Nephron progenitor cell (in vitro differentiated cells): ENCODE measurements around the gene SNED1.

Experiments used
- DNase-seq: peaks from one replicate; pipeline ENCODE4 v3.0.0; 2021
- H3K27ac Mint-ChIP-seq: 2 replicates; pipeline ENCODE4 v1.8.0; 2021; ENCODE audit warnings: mild to moderate bottlenecking, moderate library complexity, mixed read lengths
- H3K27me3 Mint-ChIP-seq: 2 replicates; pipeline ENCODE4 v1.8.0; 2021; ENCODE audit warnings: mild to moderate bottlenecking, low read depth, mixed read lengths; ENCODE audit not compliant: poor library complexity
- H3K36me3 Mint-ChIP-seq: 2 replicates; pipeline ENCODE4 v1.8.0; 2021; ENCODE audit warnings: low read depth, mixed read lengths
- H3K4me1 Mint-ChIP-seq: 2 replicates; pipeline ENCODE4 v1.8.0; 2021; ENCODE audit warnings: mixed read lengths
- H3K4me3 Mint-ChIP-seq: 2 replicates; pipeline ENCODE4 v1.8.0; 2021; ENCODE audit warnings: mild to moderate bottlenecking, moderate library complexity, mixed read lengths
- H3K9me3 Mint-ChIP-seq: 2 replicates; pipeline ENCODE4 v1.8.0; 2021; ENCODE audit warnings: mild to moderate bottlenecking, moderate library complexity, mixed read lengths
- CTCF ChIP-seq: fragments of 200-600 bp; sonication (generic); IDR thresholded peaks from 2 replicates; pipeline ENCODE4 v1.5.0; 2021; ENCODE audit warnings: antibody characterized with exemption

SNED1 gene

GRCh38 chr2:241109210-241110088 lies 111.0 kb downstream of the SNED1 start:
- no peaks in the 10 kb centered on the region for H3K9me3 Mint-ChIP-seq
- TF ChIP-seq CTCF: no peak
- no peaks in the 10 kb centered on the region for H3K4me1 Mint-ChIP-seq
- H3K36me3 Mint-ChIP-seq: peaks cover 9% of the 10 kb centered on the region
- peak overlapping the region; percentile 43 for H3K27ac Mint-ChIP-seq
- H3K4me3 Mint-ChIP-seq: no peak overlapping the region
- DNase-seq: no peak
- peaks cover 3% of the 10 kb centered on the region for H3K27me3 Mint-ChIP-seq

GRCh38 chr2:241110089-241110606 lies 111.7 kb downstream of the SNED1 start:
- no peak overlapping the region for H3K4me3 Mint-ChIP-seq
- no peak for TF ChIP-seq CTCF
- peaks cover 3% of the 10 kb centered on the region for H3K27me3 Mint-ChIP-seq
- DNase-seq: no peak
- H3K9me3 Mint-ChIP-seq: no peaks in the 10 kb centered on the region
- H3K36me3 Mint-ChIP-seq: peaks cover 13% of the 10 kb centered on the region
- H3K27ac Mint-ChIP-seq: no peak overlapping the region
- H3K4me1 Mint-ChIP-seq: no peaks in the 10 kb centered on the region

- H3K27me3 Mint-ChIP-seq: peaks cover 3% of the 10 kb centered on the region
- DNase-seq: no peak
- peak overlapping the region; percentile 54 for H3K27ac Mint-ChIP-seq
- H3K4me3 Mint-ChIP-seq: no peak overlapping the region
- H3K36me3 Mint-ChIP-seq: peaks cover 13% of the 10 kb centered on the region
- H3K9me3 Mint-ChIP-seq: no peaks in the 10 kb centered on the region
- no peaks in the 10 kb centered on the region for H3K4me1 Mint-ChIP-seq
- no peak for TF ChIP-seq CTCF
Measured at GRCh38 chr2:241110607-241111439, 112.4 kb downstream of the SNED1 start.

GRCh38 chr2:241111440-241111805 lies 113.0 kb downstream of the SNED1 start:
- Mint-ChIP-seq H3K9me3 (no peaks in the 10 kb centered on the region), H3K27ac (peak overlapping the region; percentile 54), H3K36me3 (peaks cover 13% of the 10 kb centered on the region), H3K4me1 (no peaks in the 10 kb centered on the region), H3K27me3 (peaks cover 3% of the 10 kb centered on the region), H3K4me3 (no peak overlapping the region)
- DNase-seq: no peak
- no peak for TF ChIP-seq CTCF

- DNase-seq: no peak
- peaks cover 16% of the 10 kb centered on the region for H3K36me3 Mint-ChIP-seq
- no peaks in the 10 kb centered on the region for H3K4me1 Mint-ChIP-seq
- TF ChIP-seq CTCF: no peak
- H3K27ac Mint-ChIP-seq: no peak overlapping the region
- no peak overlapping the region for H3K4me3 Mint-ChIP-seq
- no peaks in the 10 kb centered on the region for H3K9me3 Mint-ChIP-seq
- peaks cover 3% of the 10 kb centered on the region for H3K27me3 Mint-ChIP-seq
Measured at GRCh38 chr2:241112046-241112445, 113.6 kb downstream of the SNED1 start.
